ENCODE data around the gene ARHGEF5.
"Not testable (repeated sequence)": the region's sequence is repeated elsewhere in the genome, so short reads cannot be mapped to it uniquely, and the experiment has no call there.

Gene ARHGEF5

GRCh38 chr7:144351667-144352066 lies 3.5 kb upstream of the ARHGEF5 start:
- H3K9ac ChIP-seq (ENCODE audit: low read length); H3K36me3 ChIP-seq (ENCODE audit: control insufficient read depth, insufficient read depth, low read length); H3K4me1 ChIP-seq (ENCODE audit: control insufficient read depth, insufficient read depth, low read length); H3K27ac ChIP-seq (ENCODE audit: low read depth, low read length); H3K27me3 ChIP-seq (ENCODE audit: control insufficient read depth, insufficient read depth, low read length); H3K4me3 ChIP-seq (ENCODE audit: low read length): not testable (repeated sequence)

DNA sequence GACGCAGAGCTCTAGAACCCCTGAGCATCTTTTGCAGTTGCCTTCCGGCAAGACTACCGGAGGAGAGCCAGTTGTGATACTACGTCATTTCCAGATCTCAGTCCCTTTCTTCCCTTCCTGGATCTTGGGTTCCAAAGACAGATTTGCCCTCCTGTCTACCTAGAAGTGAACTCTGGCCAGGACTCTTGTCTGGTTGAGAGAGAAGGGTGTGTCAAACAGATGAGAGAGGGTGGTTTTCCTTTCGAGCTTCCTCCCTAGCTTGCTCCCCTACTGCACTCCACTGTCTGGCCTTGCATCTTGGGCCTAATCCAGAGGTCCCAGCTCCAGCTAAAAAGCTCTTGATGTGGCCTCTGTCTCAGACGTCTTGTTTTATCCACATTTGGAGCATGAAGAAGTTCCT lies 983 bp downstream of the ARHGEF5 start:
- H3K27me3 ChIP-seq (ENCODE audit: control insufficient read depth, insufficient read depth, low read length); H3K4me1 ChIP-seq (ENCODE audit: control insufficient read depth, insufficient read depth, low read length); H3K4me3 ChIP-seq (ENCODE audit: low read length); H3K9ac ChIP-seq (ENCODE audit: low read length); H3K27ac ChIP-seq (ENCODE audit: low read depth, low read length); H3K36me3 ChIP-seq (ENCODE audit: control insufficient read depth, insufficient read depth, low read length): not testable (repeated sequence)

- not testable (repeated sequence) for H3K27me3 ChIP-seq (ENCODE audit: control insufficient read depth, insufficient read depth, low read length); H3K36me3 ChIP-seq (ENCODE audit: control insufficient read depth, insufficient read depth, low read length); H3K4me3 ChIP-seq (ENCODE audit: low read length); H3K9ac ChIP-seq (ENCODE audit: low read length); H3K27ac ChIP-seq (ENCODE audit: low read depth, low read length); H3K4me1 ChIP-seq (ENCODE audit: control insufficient read depth, insufficient read depth, low read length)
Measured at GRCh38 chr7:144356860-144357259, 1.7 kb downstream of the ARHGEF5 start.

DNA sequence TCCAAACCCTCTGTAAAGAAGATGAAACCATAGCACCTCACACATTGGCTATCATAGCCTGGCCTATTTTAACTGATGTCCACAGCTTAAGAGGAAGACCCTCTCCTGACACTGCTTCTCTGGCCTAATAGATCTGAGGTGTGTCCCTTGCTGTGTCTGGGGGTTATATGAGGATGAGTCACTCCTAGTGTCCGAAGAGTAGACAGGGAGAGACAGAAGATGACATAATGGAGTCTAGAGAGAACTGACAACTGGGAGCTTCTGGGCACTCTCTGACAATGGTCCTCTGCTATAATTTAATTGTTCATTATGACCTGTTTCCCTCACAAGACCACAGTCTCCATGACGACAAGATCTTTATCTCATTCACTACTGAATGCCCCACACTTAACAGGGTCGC lies 6.9 kb downstream of the ARHGEF5 start:
- H3K36me3 ChIP-seq (ENCODE audit: control insufficient read depth, insufficient read depth, low read length); H3K4me1 ChIP-seq (ENCODE audit: control insufficient read depth, insufficient read depth, low read length); H3K27ac ChIP-seq (ENCODE audit: low read depth, low read length); H3K9ac ChIP-seq (ENCODE audit: low read length); H3K4me3 ChIP-seq (ENCODE audit: low read length); H3K27me3 ChIP-seq (ENCODE audit: control insufficient read depth, insufficient read depth, low read length): not testable (repeated sequence)

GRCh38 chr7:144365523-144365922 lies 10.3 kb downstream of the ARHGEF5 start:
- H3K36me3 ChIP-seq (ENCODE audit: control insufficient read depth, insufficient read depth, low read length); H3K27me3 ChIP-seq (ENCODE audit: control insufficient read depth, insufficient read depth, low read length); H3K4me3 ChIP-seq (ENCODE audit: low read length); H3K27ac ChIP-seq (ENCODE audit: low read depth, low read length); H3K9ac ChIP-seq (ENCODE audit: low read length); H3K4me1 ChIP-seq (ENCODE audit: control insufficient read depth, insufficient read depth, low read length): not testable (repeated sequence)

GRCh38 chr7:144367250-144367649 lies 12.0 kb downstream of the ARHGEF5 start:
- not testable (repeated sequence) for H3K36me3 ChIP-seq (ENCODE audit: control insufficient read depth, insufficient read depth, low read length); H3K4me1 ChIP-seq (ENCODE audit: control insufficient read depth, insufficient read depth, low read length); H3K4me3 ChIP-seq (ENCODE audit: low read length); H3K27me3 ChIP-seq (ENCODE audit: control insufficient read depth, insufficient read depth, low read length); H3K9ac ChIP-seq (ENCODE audit: low read length); H3K27ac ChIP-seq (ENCODE audit: low read depth, low read length)

DNA sequence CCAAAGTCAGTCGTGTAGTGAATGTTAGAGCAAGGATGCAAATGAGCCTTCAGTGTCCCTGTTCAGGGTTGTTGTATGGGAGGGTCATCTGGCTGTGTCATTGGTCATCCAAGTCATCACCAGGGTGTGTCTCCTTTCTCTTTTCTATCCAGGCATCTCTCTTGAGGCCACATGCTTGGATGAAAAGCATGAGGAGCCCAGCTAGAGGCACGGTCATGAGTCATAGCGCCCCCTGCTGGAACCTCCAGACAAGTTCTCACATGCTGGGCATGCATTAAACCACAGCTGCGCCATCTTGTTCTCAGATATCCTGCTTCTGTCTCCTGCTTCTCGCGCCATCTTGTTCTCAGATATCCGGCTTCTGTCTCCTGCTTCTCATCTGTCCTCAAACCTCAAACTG lies 14.0 kb downstream of the ARHGEF5 start:
- H3K4me1 ChIP-seq (ENCODE audit: control insufficient read depth, insufficient read depth, low read length); H3K27me3 ChIP-seq (ENCODE audit: control insufficient read depth, insufficient read depth, low read length); H3K36me3 ChIP-seq (ENCODE audit: control insufficient read depth, insufficient read depth, low read length); H3K9ac ChIP-seq (ENCODE audit: low read length); H3K27ac ChIP-seq (ENCODE audit: low read depth, low read length); H3K4me3 ChIP-seq (ENCODE audit: low read length): not testable (repeated sequence)

DNA sequence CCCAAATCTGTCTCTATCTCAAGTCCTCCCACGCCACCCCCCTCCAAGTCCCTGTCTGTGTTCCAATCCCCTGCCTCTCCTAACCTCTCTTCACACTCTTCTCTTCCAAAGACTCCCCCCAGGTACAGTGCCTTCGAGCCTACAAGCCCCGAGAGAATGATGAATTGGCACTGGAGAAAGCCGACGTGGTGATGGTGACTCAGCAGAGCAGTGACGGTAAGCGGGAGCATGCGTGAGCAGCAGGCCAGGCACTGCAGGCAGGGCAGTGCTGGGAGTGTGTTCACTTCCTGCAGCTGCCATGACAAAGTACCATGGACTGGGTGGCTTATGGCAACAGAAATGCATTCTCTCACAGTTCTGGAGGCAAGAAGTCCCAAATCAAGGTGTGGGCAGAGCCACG lies 23.4 kb downstream of the ARHGEF5 start:
- H3K4me1 ChIP-seq (ENCODE audit: control insufficient read depth, insufficient read depth, low read length) = no peaks in the 10 kb centered on the region
- H3K27ac ChIP-seq (ENCODE audit: low read depth, low read length) = no peak overlapping the region
- H3K9ac ChIP-seq (ENCODE audit: low read length) = no peak overlapping the region
- H3K27me3 ChIP-seq (ENCODE audit: control insufficient read depth, insufficient read depth, low read length) = no peaks in the 10 kb centered on the region
- H3K4me3 ChIP-seq (ENCODE audit: low read length) = no peak overlapping the region
- peaks cover 12% of the 10 kb centered on the region for H3K36me3 ChIP-seq (ENCODE audit: control insufficient read depth, insufficient read depth, low read length)

DNA sequence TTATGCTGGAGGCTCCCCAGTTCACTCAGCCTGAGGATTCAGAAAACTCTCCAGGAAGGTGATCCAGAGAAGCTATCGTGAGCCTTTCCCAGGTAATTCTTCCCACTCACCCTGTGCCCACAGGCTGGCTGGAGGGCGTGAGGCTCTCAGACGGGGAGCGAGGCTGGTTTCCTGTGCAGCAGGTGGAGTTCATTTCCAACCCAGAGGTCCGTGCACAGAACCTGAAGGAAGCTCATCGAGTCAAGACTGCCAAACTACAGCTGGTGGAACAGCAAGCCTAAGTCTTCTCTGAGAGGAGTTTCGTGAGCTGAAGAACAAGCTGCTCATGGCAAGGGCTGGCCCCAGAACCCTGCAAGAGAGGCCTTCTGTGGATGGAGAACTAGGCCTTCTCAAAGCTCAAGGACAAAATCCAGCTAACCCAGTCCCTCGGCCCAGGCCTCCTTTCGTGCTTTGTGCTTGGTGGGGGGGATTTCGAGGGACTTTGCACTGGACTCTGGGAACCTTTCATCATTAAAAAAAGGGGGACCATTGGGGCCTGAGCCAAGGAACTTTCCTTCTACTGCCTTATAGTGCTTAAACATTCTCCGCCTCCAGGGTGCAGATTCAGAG lies 24.7 kb downstream of the ARHGEF5 start:
- Histone ChIP-seq H3K4me1 (ENCODE audit: control insufficient read depth, insufficient read depth, low read length) (no peaks in the 10 kb centered on the region), H3K4me3 (ENCODE audit: low read length) (no peak overlapping the region), H3K27me3 (ENCODE audit: control insufficient read depth, insufficient read depth, low read length) (no peaks in the 10 kb centered on the region), H3K36me3 (ENCODE audit: control insufficient read depth, insufficient read depth, low read length) (peaks cover 12% of the 10 kb centered on the region), H3K27ac (ENCODE audit: low read depth, low read length) (no peak overlapping the region), H3K9ac (ENCODE audit: low read length) (no peak overlapping the region)

DNA sequence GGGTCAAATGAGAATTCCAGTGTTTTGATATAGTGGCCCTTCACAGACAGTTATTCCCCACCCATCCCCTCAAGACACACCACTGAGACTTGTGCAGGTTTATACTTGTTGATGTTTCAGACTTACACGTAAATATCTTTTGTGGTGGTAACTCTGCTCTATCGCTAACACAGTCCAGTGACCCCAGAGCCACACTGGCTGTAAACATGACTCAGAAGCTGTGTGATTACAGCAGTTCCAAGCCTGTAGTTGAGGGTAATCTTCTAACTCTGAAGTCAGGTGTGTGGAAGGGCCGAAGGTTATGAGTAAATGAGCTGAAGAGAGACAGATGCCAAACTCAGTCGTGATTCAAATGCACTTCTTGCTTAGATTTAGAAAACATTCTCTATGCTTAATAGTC lies 28.9 kb downstream of the ARHGEF5 start:
- Histone ChIP-seq H3K4me3 (ENCODE audit: low read length) (no peak overlapping the region), H3K27ac (ENCODE audit: low read depth, low read length) (no peak overlapping the region), H3K27me3 (ENCODE audit: control insufficient read depth, insufficient read depth, low read length) (no peaks in the 10 kb centered on the region), H3K36me3 (ENCODE audit: control insufficient read depth, insufficient read depth, low read length) (peaks cover 6% of the 10 kb centered on the region), H3K4me1 (ENCODE audit: control insufficient read depth, insufficient read depth, low read length) (no peaks in the 10 kb centered on the region), H3K9ac (ENCODE audit: low read length) (no peak overlapping the region)

GRCh38 chr7:144384555-144385245 lies 29.5 kb downstream of the ARHGEF5 start:
- no peaks in the 10 kb centered on the region for H3K27me3 ChIP-seq (ENCODE audit: control insufficient read depth, insufficient read depth, low read length)
- no peaks in the 10 kb centered on the region for H3K4me1 ChIP-seq (ENCODE audit: control insufficient read depth, insufficient read depth, low read length)
- H3K4me3 ChIP-seq (ENCODE audit: low read length) = no peak overlapping the region
- no peak overlapping the region for H3K9ac ChIP-seq (ENCODE audit: low read length)
- H3K36me3 ChIP-seq (ENCODE audit: control insufficient read depth, insufficient read depth, low read length) = peaks cover 3% of the 10 kb centered on the region
- no peak overlapping the region for H3K27ac ChIP-seq (ENCODE audit: low read depth, low read length)

DNA sequence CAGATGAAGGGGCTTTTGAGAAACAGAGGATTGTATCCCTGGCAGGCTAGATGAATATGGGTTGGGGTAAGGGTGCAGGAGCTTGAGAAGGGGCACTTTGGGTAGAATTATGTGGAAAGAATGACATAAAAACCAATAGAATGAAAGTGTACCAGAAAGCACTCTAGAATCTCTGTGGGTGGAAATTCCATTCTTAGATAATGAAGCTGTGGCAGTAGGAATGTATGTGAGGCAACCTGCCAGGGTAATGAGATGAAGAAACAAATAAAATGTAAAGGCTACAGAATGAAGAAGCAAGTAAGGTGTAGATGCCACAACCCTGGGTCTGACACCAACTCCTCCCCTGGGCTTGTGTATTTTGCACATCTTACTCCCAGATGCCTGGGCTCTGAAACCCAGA lies 31.5 kb downstream of the ARHGEF5 start:
- H3K4me3 ChIP-seq (ENCODE audit: low read length) = no peak overlapping the region
- H3K27ac ChIP-seq (ENCODE audit: low read depth, low read length) = no peak overlapping the region
- H3K27me3 ChIP-seq (ENCODE audit: control insufficient read depth, insufficient read depth, low read length) = no peaks in the 10 kb centered on the region
- H3K4me1 ChIP-seq (ENCODE audit: control insufficient read depth, insufficient read depth, low read length) = peaks cover 14% of the 10 kb centered on the region
- no peak overlapping the region for H3K9ac ChIP-seq (ENCODE audit: low read length)
- no peaks in the 10 kb centered on the region for H3K36me3 ChIP-seq (ENCODE audit: control insufficient read depth, insufficient read depth, low read length)

DNA sequence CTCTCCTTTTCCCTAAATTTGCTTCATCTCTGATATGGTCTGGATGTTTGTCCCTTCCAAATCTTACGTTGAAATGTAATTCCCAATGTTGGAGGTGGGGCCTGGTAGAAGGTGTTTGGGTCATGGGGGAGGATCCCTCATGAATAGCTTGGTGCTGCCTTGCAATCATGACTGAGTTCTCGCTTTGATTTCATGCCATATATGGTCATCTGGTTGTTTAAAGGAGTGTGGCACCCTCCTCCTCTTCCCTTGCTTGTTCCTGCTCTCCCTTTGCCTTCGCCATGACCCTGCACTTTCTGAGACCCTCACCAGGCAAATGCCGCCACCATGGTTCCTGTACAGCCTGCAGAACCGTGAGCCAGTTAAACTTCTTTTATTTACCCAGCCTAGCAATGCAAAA lies 33.7 kb downstream of the ARHGEF5 start:
- no peaks in the 10 kb centered on the region for H3K36me3 ChIP-seq (ENCODE audit: control insufficient read depth, insufficient read depth, low read length)
- peak overlapping the region; percentile 53 for H3K27ac ChIP-seq (ENCODE audit: low read depth, low read length)
- no peak overlapping the region for H3K9ac ChIP-seq (ENCODE audit: low read length)
- no peaks in the 10 kb centered on the region for H3K27me3 ChIP-seq (ENCODE audit: control insufficient read depth, insufficient read depth, low read length)
- H3K4me3 ChIP-seq (ENCODE audit: low read length) = no peak overlapping the region
- H3K4me1 ChIP-seq (ENCODE audit: control insufficient read depth, insufficient read depth, low read length) = peaks cover 14% of the 10 kb centered on the region
